HCT116 (cell line): ENCODE data around the gene SLC35G2. TPM values are rescaled to one million over a fixed set of nuclear protein-coding genes. Genes with fewer than 3 reads are reported as not detected.

Experiments
- ATAC-seq: fragments of 200-7000 bp; cut with Tn5 transposase; 2 replicates; pipeline ENCODE4 v1.9.1; 2020; ENCODE audit warnings: mild to moderate bottlenecking, moderate library complexity
- BruUV-seq: library from RNA; stranded (reverse); fragments of 400-500 nt; replicated peaks from 2 replicates; lab custom pipeline; 2021; lab: Mats Ljungman, UMichigan
- CTCF ChIA-PET: fragments of 300-600 bp; sonication (Branson Sonifier 250); formaldehyde crosslinking; loops from one replicate; lab custom pipeline; 2021; ENCODE audit warnings: antibody characterized with exemption; lab: Charles Lee
- POLR2A ChIA-PET: fragments of 300-600, 350-600 bp; sonication (Branson Sonifier 250); formaldehyde crosslinking; loops from one replicate; lab custom pipeline; 2021; ENCODE audit warnings: antibody characterized with exemption; lab: Charles Lee
- RAD21 ChIA-PET, 2 experiments: fragments of 300-600 bp; sonication (Branson Sonifier 250); formaldehyde crosslinking; loops; one replicate each; lab custom pipeline; 2023; ENCODE audit warnings: low total read pairs in 2 of 2; ENCODE audit not compliant: uncharacterized antibody in 2 of 2, unreplicated experiment in 2 of 2, low non-redundant PET in 1 of 2; lab: Charles Lee
- DNase-seq: peaks from one replicate; pipeline ENCODE4 v3.0.0-alpha.2; 2010; ENCODE audit warnings: low read depth, low spot score
- H2AFZ ChIP-seq: fragments of 200-600 bp; shearing (Covaris generic), sonication (generic); 2 replicates; pipeline ENCODE4 v1.6.1; 2017; ENCODE audit warnings: low read depth, mixed run types, mixed read lengths, antibody characterized with exemption, low read length; ENCODE audit not compliant: poor library complexity, severe bottlenecking
- H3K27ac ChIP-seq: 2 replicates; pipeline ENCODE4 v1.5.1; 2012; ENCODE audit warnings: low read depth, low read length
- H3K27me3 ChIP-seq: fragments of 200-600 bp; sonication (generic); 2 replicates; pipeline ENCODE4 v1.6.1; 2016; ENCODE audit warnings: mixed run types, low read length, mixed read lengths; ENCODE audit not compliant: insufficient read depth
- H3K36me3 ChIP-seq, 2 experiments: fragments of 200-500 bp in 1 of 2; fragments of 200-600 bp in 1 of 2; sonication (Bioruptor generic) in 1 of 2; sonication (generic) in 1 of 2; 2 replicates each; pipeline versions ENCODE4 v1.5.1 to v1.6.1; 2014 to 2016; ENCODE audit warnings: low read length in 2 of 2, inconsistent platforms in 1 of 2, mixed read lengths in 1 of 2, mixed run types in 1 of 2; ENCODE audit not compliant: insufficient read depth in 2 of 2, control insufficient read depth in 1 of 2
- H3K4me1 ChIP-seq, 2 experiments: fragments of 200-600 bp in 1 of 2; sonication (generic) in 1 of 2; 2 replicates each; pipeline versions ENCODE4 v1.5.1 to v1.6.1; 2012 to 2017; ENCODE audit warnings: low read length in 2 of 2, inconsistent platforms in 1 of 2, mild to moderate bottlenecking in 1 of 2, mixed read lengths in 1 of 2, mixed run types in 1 of 2, moderate library complexity in 1 of 2; ENCODE audit not compliant: insufficient read depth in 2 of 2, control insufficient read depth in 1 of 2
- H3K4me2 ChIP-seq: fragments of 200-600 bp; sonication (generic); 2 replicates; pipeline ENCODE4 v1.6.1; 2017; ENCODE audit warnings: mixed run types, low read length, mixed read lengths
- H3K4me3 ChIP-seq, 2 experiments: fragments of 200-600 bp in 1 of 2; sonication (generic) in 1 of 2; replicated peaks in 1 of 2; 2 replicates each; pipeline ENCODE4 v1.5.1; 2011 to 2016; ENCODE audit warnings: low read length in 2 of 2, control low read depth in 1 of 2, low read depth in 1 of 2, mild to moderate bottlenecking in 1 of 2, mixed read lengths in 1 of 2, mixed run types in 1 of 2
- H3K79me2 ChIP-seq: fragments of 200-600 bp; sonication (generic); 2 replicates; pipeline ENCODE4 v1.6.1; 2017; ENCODE audit warnings: mild to moderate bottlenecking, mixed run types, low read length, moderate library complexity, mixed read lengths; ENCODE audit not compliant: insufficient read depth
- H3K9ac ChIP-seq: fragments of 200-600 bp; sonication (generic); 2 replicates; pipeline ENCODE4 v1.6.1; 2016; ENCODE audit warnings: low read length, mixed read lengths
- H3K9me2 ChIP-seq: fragments of 200-600 bp; sonication (generic), shearing (Covaris generic); 2 replicates; pipeline ENCODE4 v1.6.1; 2017; ENCODE audit warnings: mixed run types, mild to moderate bottlenecking, moderate library complexity; ENCODE audit not compliant: insufficient read depth
- H3K9me3 ChIP-seq, 2 experiments: fragments of 200-500 bp in 1 of 2; fragments of 200-600 bp in 1 of 2; sonication (Bioruptor generic) in 1 of 2; sonication (generic) in 1 of 2; 2 replicates each; pipeline ENCODE4 v1.6.1; 2014 to 2017; ENCODE audit warnings: low read length in 2 of 2, mixed read lengths in 2 of 2, inconsistent platforms in 1 of 2, low read depth in 1 of 2, mild to moderate bottlenecking in 1 of 2, mixed run types in 1 of 2, moderate library complexity in 1 of 2; ENCODE audit not compliant: control insufficient read depth in 1 of 2, insufficient read depth in 1 of 2
- H4K20me1 ChIP-seq: fragments of 200-600 bp; sonication (generic), shearing (Covaris generic); 2 replicates; pipeline ENCODE4 v1.6.1; 2017; ENCODE audit warnings: mixed run types, mild to moderate bottlenecking, moderate library complexity; ENCODE audit not compliant: insufficient read depth
- EGR1 ChIP-seq: IDR thresholded peaks from 2 replicates; pipeline ENCODE4 v1.6.1; 2012; ENCODE audit warnings: low read depth
- ELF1 ChIP-seq: IDR thresholded peaks from 2 replicates; pipeline ENCODE4 v1.6.1; 2012; ENCODE audit warnings: low read depth, borderline replicate concordance
- FOSL1 ChIP-seq: IDR thresholded peaks from 2 replicates; pipeline ENCODE4 v1.6.1; 2012; ENCODE audit warnings: low read depth
- POLR2AphosphoS5 ChIP-seq: IDR thresholded peaks from 2 replicates; pipeline ENCODE4 v1.6.1; 2011; ENCODE audit warnings: mild to moderate bottlenecking, low read depth, low read length, moderate library complexity
- SRF ChIP-seq: IDR thresholded peaks from 2 replicates; pipeline ENCODE4 v1.6.1; 2012; ENCODE audit warnings: low read depth
- TCF7L2 ChIP-seq: IDR thresholded peaks from 2 replicates; pipeline ENCODE4 v1.7.0; 2011; ENCODE audit warnings: borderline replicate concordance, inconsistent platforms; ENCODE audit not compliant: insufficient read depth, insufficient read length; ENCODE audit errors: extremely low read depth
- ZFX ChIP-seq: fragments of 450-650 bp; IDR thresholded peaks from 2 replicates; pipeline ENCODE4 v1.6.1; 2017
- intact Hi-C: fragments of 100-400 bp; cut with micrococcal nuclease; formaldehyde crosslinking; loops from 2 replicates; pipeline ENCODE4 v1.10.0; 2022
- total RNA-seq: library from RNA; stranded (reverse); gene quantifications from one replicate; pipeline ENCODE4 v1.2.1, GENCODE V29; 2021; ENCODE audit not compliant: unreplicated experiment

The SLC35G2 gene
- total RNA-seq, 1 experiment from 2014 or later, result 3.3 TPM

DNA sequence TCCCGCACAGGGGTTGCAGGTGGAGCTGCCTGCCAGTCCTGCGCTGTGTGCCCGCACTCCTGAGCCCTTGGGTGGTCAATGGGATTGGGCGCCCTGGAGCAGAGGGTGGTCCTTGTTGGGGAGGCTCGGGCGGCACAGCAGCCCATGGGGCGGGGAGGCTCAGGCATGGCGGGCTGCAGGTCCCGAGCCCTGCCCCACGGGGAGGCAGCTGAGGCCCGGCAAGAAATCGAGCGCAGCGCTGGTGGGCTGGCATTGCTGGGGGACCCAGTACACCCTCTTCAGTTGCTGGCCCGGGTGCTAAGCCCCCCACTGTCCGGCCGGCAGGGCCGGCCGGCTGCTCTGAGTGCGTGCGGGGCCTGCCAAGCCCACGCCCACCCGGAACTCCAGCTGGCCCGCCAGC lies 71.0 kb downstream of the SLC35G2 start:
- H3K79me2 ChIP-seq, result peaks cover 88% of the 10 kb centered on the region
- H3K27ac ChIP-seq, result no peak overlapping the region
- RAD21 ChIA-PET, result no interaction called here
- H3K27me3 ChIP-seq, result no peaks in the 10 kb centered on the region
- DNase-seq (no peak), ATAC-seq (no peak)
- no peaks in the 10 kb centered on the region for H3K9me3 ChIP-seq
- H3K9me2 ChIP-seq, result no peaks in the 10 kb centered on the region
- BruUV-seq, result no TSS peak
- no peak for TF ChIP-seq POLR2AphosphoS5
- POLR2A ChIA-PET, result no interaction called here
- intact Hi-C loops, result no loop called here
- no peak overlapping the region for H3K4me2 ChIP-seq
- CTCF ChIA-PET, result no interaction called here
- no peaks in the 10 kb centered on the region for H4K20me1 ChIP-seq
- H3K36me3 ChIP-seq, result no peaks in the 10 kb centered on the region
- H3K4me1 ChIP-seq, result peaks cover 0 to 13% of the 10 kb centered on the region in 2 experiments; a peak in 1 of 4 replicates
- H3K9ac ChIP-seq, result no peak overlapping the region
- no peak overlapping the region for H3K4me3 ChIP-seq
- H2AFZ ChIP-seq, result no peak overlapping the region

DNA sequence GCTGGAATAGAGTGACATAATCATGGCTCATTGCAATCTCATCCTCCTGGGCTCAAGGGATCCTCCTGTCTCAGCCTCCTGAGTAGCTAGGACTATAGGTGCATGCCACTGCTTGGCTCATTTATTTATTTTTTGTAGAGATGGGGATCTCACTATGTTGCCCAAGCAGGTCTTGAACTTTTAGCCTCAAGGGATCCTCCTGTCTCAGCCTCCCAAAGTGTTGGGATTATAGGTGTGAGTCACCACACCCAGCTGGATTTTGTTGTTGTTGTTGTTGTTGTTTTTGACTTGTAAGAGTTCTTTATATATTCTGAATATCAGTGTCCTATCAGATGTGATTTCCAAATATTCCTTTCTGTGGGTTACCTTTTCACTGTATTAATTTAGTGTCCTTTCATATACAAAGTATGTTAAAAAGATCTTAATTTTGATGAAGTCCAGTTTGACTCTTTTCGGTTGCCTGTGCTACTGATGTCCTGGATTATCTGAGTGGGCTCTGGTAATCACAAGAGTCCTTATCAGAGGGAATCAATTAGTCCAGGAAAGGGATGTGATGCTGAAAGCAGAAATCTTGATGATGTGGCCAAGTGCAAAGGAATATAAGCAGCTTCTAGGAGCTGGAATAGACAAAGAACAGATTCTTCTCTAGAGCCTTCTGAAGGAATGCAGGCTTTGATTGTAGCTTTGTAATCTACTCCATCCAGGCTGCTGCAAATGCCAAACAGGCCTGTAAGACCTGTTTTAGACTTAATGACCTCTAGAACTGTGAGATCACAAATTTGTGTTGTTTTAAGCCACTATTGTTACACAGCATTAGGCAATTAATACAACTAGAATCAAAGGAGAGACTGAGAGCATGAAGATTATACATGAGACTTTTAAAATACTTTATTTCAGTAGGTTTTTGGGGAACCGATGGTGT lies 73.3 kb downstream of the SLC35G2 start:
- Histone ChIP-seq H3K27me3 (no peaks in the 10 kb centered on the region), H3K4me3 (no peak overlapping the region), H3K36me3 (no peaks in the 10 kb centered on the region), H3K4me1 (peaks cover 0 to 13% of the 10 kb centered on the region in 2 experiments; a peak in 1 of 4 replicates), H2AFZ (no peak overlapping the region), H4K20me1 (no peaks in the 10 kb centered on the region), H3K4me2 (no peak overlapping the region), H3K9ac (no peak overlapping the region), H3K9me2 (no peaks in the 10 kb centered on the region), H3K79me2 (peaks cover 88% of the 10 kb centered on the region), H3K27ac (no peak overlapping the region), H3K9me3 (no peaks in the 10 kb centered on the region)
- TF ChIP-seq EGR1 (no peak), ELF1 (no peak), POLR2AphosphoS5 (no peak), TCF7L2 (no peak), FOSL1 (no peak), ZFX (no peak), SRF (no peak)
- DNase-seq (no peak), ATAC-seq (no peak)
- BruUV-seq, result no TSS peak
- ChIA-PET CTCF (no interaction called here), RAD21 (no interaction called here), POLR2A (no interaction called here)
- intact Hi-C loops, result no loop called here
